Osteoblast (primary cell): Measurements from ENCODE around the gene SRGAP2C. TPM values are rescaled to one million over a fixed set of nuclear protein-coding genes. Genes with fewer than 3 reads are reported as not detected.
"Not testable (repeated sequence)": the region's sequence is repeated elsewhere in the genome, so short reads cannot be mapped to it uniquely, and the experiment has no call there.

Experiments used
- DNase-seq: peaks from one replicate; pipeline ENCODE4 v3.0.0; 2011; ENCODE audit warnings: low spot score, mixed read lengths; ENCODE audit not compliant: insufficient read length; ENCODE audit errors: missing footprints
- H2AFZ ChIP-seq: 2 replicates; pipeline ENCODE4 v1.6.0; 2011; ENCODE audit warnings: mild to moderate bottlenecking, low read length
- H3K27ac ChIP-seq: 2 replicates; pipeline ENCODE4 v1.5.1; 2011; ENCODE audit warnings: mild to moderate bottlenecking, low read depth, low read length, moderate library complexity
- H3K27me3 ChIP-seq: 2 replicates; pipeline ENCODE4 v1.6.0; 2012; ENCODE audit warnings: mild to moderate bottlenecking, control low read depth, inconsistent platforms, low read length, moderate library complexity; ENCODE audit not compliant: insufficient read depth
- H3K36me3 ChIP-seq: 2 replicates; pipeline ENCODE4 v1.5.1; 2011; ENCODE audit warnings: mild to moderate bottlenecking, low read length, control low read depth, moderate library complexity; ENCODE audit not compliant: insufficient read depth
- H3K4me1 ChIP-seq: 2 replicates; pipeline ENCODE4 v1.5.1; 2011; ENCODE audit warnings: mild to moderate bottlenecking, low read length, control low read depth, moderate library complexity; ENCODE audit not compliant: insufficient read depth
- H3K4me2 ChIP-seq: 2 replicates; pipeline ENCODE4 v1.6.0; 2011; ENCODE audit warnings: mild to moderate bottlenecking, low read length; ENCODE audit not compliant: insufficient read depth
- H3K4me3 ChIP-seq: fragments of 200-600 bp; sonication (generic); 3 replicates; pipeline ENCODE4 v1.5.1; 2012; ENCODE audit warnings: mild to moderate bottlenecking, low read length, inconsistent platforms; ENCODE audit not compliant: insufficient read depth
- H3K79me2 ChIP-seq: 2 replicates; pipeline ENCODE4 v1.6.0; 2012; ENCODE audit warnings: mild to moderate bottlenecking, low read length, control low read depth, inconsistent platforms; ENCODE audit not compliant: insufficient read depth
- H3K9me3 ChIP-seq: 2 replicates; pipeline ENCODE4 v1.5.1; 2011; ENCODE audit warnings: low read depth, low read length, control low read depth
- H4K20me1 ChIP-seq: 2 replicates; pipeline ENCODE4 v1.6.0; 2012; ENCODE audit warnings: mild to moderate bottlenecking, low read length, control low read depth; ENCODE audit not compliant: insufficient read depth
- total RNA-seq: library from RNA; depleted of rRNA; stranded (reverse); fragments of >200 nt; gene quantifications from 2 replicates; pipeline ENCODE4 v1.2.3, GENCODE V29; 2012

Gene SRGAP2C
- total RNA-seq, 1 donor: 36.9 TPM

- H3K36me3 ChIP-seq, H3K9me3 ChIP-seq, H3K27me3 ChIP-seq, H3K4me3 ChIP-seq, H3K4me2 ChIP-seq, H2AFZ ChIP-seq, H4K20me1 ChIP-seq, H3K79me2 ChIP-seq, H3K27ac ChIP-seq, DNase-seq, H3K4me1 ChIP-seq: not testable (repeated sequence)
Observed at GRCh38 chr1:121197095-121197882, 12.5 kb downstream of the SRGAP2C start.

GRCh38 chr1:121199763-121200162, 15.0 kb downstream of the SRGAP2C start:
- not testable (repeated sequence) for H3K27ac ChIP-seq, DNase-seq, H3K79me2 ChIP-seq, H3K9me3 ChIP-seq, H3K27me3 ChIP-seq, H3K4me1 ChIP-seq, H3K4me2 ChIP-seq, H3K4me3 ChIP-seq, H3K36me3 ChIP-seq, H2AFZ ChIP-seq, H4K20me1 ChIP-seq

GRCh38 chr1:121200232-121200631, 15.5 kb downstream of the SRGAP2C start:
- not testable (repeated sequence) for H3K4me1 ChIP-seq, H3K9me3 ChIP-seq, H4K20me1 ChIP-seq, H3K79me2 ChIP-seq, H3K36me3 ChIP-seq, H2AFZ ChIP-seq, H3K4me3 ChIP-seq, H3K27ac ChIP-seq, H3K4me2 ChIP-seq, DNase-seq, H3K27me3 ChIP-seq

- not testable (repeated sequence) for H3K4me3 ChIP-seq, H3K79me2 ChIP-seq, H3K27me3 ChIP-seq, H3K9me3 ChIP-seq, H2AFZ ChIP-seq, H3K36me3 ChIP-seq, DNase-seq, H3K4me1 ChIP-seq, H4K20me1 ChIP-seq, H3K27ac ChIP-seq, H3K4me2 ChIP-seq
Observed at GRCh38 chr1:121200985-121201981, 16.5 kb downstream of the SRGAP2C start.

- not testable (repeated sequence) for H3K9me3 ChIP-seq, H3K36me3 ChIP-seq, H3K4me1 ChIP-seq, H3K4me2 ChIP-seq, H3K27ac ChIP-seq, H2AFZ ChIP-seq, H3K79me2 ChIP-seq, H4K20me1 ChIP-seq, DNase-seq, H3K4me3 ChIP-seq, H3K27me3 ChIP-seq
Observed at GRCh38 chr1:121202986-121203385, 18.2 kb downstream of the SRGAP2C start.

- H3K4me1 ChIP-seq, DNase-seq, H4K20me1 ChIP-seq, H3K79me2 ChIP-seq, H3K4me2 ChIP-seq, H3K4me3 ChIP-seq, H3K9me3 ChIP-seq, H3K36me3 ChIP-seq, H2AFZ ChIP-seq, H3K27me3 ChIP-seq: not testable (repeated sequence)
- peak overlapping the region; percentile 48 for H3K27ac ChIP-seq
Observed at GRCh38 chr1:121205786-121206711, 21.3 kb downstream of the SRGAP2C start.

- H2AFZ ChIP-seq, DNase-seq, H3K9me3 ChIP-seq, H3K27me3 ChIP-seq, H3K4me3 ChIP-seq, H4K20me1 ChIP-seq, H3K4me1 ChIP-seq, H3K36me3 ChIP-seq, H3K4me2 ChIP-seq, H3K27ac ChIP-seq, H3K79me2 ChIP-seq: not testable (repeated sequence)
Observed at GRCh38 chr1:121207328-121207727, 22.6 kb downstream of the SRGAP2C start.

- not testable (repeated sequence) for H3K27ac ChIP-seq, H3K36me3 ChIP-seq, H3K4me1 ChIP-seq, H3K9me3 ChIP-seq, H2AFZ ChIP-seq, H3K27me3 ChIP-seq, H3K79me2 ChIP-seq, DNase-seq, H3K4me3 ChIP-seq, H3K4me2 ChIP-seq, H4K20me1 ChIP-seq
Observed at GRCh38 chr1:121208375-121208774, 23.6 kb downstream of the SRGAP2C start.
